ENCODE measurements around the gene CCDC86.

Gene CCDC86

GRCh38 chr11:60872124-60872960, 30.4 kb downstream of the CCDC86 start:
- no peak for DNase-seq (ENCODE audit: extremely low read depth, low read depth)
- no peak for TF ChIP-seq CTCF (IDR thresholded peaks at IDR 0.05; ENCODE audit: low read depth, low read length)

GRCh38 chr11:60872961-60873524, 31.1 kb downstream of the CCDC86 start:
- no peak for TF ChIP-seq CTCF (IDR thresholded peaks at IDR 0.05; ENCODE audit: low read depth, low read length)
- DNase-seq (ENCODE audit: extremely low read depth, low read depth), result peak; percentile 31

GRCh38 chr11:60873533-60873932, 31.6 kb downstream of the CCDC86 start:
- no peak for TF ChIP-seq CTCF (IDR thresholded peaks at IDR 0.05; ENCODE audit: low read depth, low read length)
- DNase-seq (ENCODE audit: extremely low read depth, low read depth), result no peak

- no peak for DNase-seq (ENCODE audit: extremely low read depth, low read depth)
- no peak for TF ChIP-seq CTCF (IDR thresholded peaks at IDR 0.05; ENCODE audit: low read depth, low read length)
Measured at GRCh38 chr11:60874421-60875365, 32.8 kb downstream of the CCDC86 start.

GRCh38 chr11:60875366-60876167, 33.7 kb downstream of the CCDC86 start:
- TF ChIP-seq CTCF (IDR thresholded peaks at IDR 0.05; ENCODE audit: low read depth, low read length), result no peak
- DNase-seq (ENCODE audit: extremely low read depth, low read depth), result no peak

GRCh38 chr11:60876168-60876485, 34.2 kb downstream of the CCDC86 start:
- no peak for TF ChIP-seq CTCF (IDR thresholded peaks at IDR 0.05; ENCODE audit: low read depth, low read length)
- DNase-seq (ENCODE audit: extremely low read depth, low read depth), result no peak
